Epithelial cell of proximal tubule (primary cell): ENCODE measurements around the gene JARID2. TPM values are rescaled to one million over a fixed set of nuclear protein-coding genes. Genes with fewer than 3 reads are reported as not detected.

ENCODE experiments used
- DNase-seq: peaks from one replicate; pipeline ENCODE4 v3.0.0-alpha.2; 2011; ENCODE audit warnings: low read depth
- H3K4me3 ChIP-seq: 2 replicates; pipeline ENCODE4 v1.5.1; 2011; ENCODE audit warnings: low read depth, mild to moderate bottlenecking, low read length
- CTCF ChIP-seq: conservative IDR thresholded peaks from 2 replicates; pipeline ENCODE4 v1.5.1; 2012; ENCODE audit warnings: low read depth, mild to moderate bottlenecking, low read length
- total RNA-seq: library from RNA; depleted of rRNA; stranded (reverse); fragments of >200 nt; gene quantifications from 2 replicates; pipeline ENCODE4 v1.2.3, GENCODE V29; 2015

The JARID2 gene
- total RNA-seq, 1 donor from 2014 or later = 5.1 TPM

- no peak overlapping the region for H3K4me3 ChIP-seq
- TF ChIP-seq CTCF = no peak
- no peak for DNase-seq
Observed at GRCh38 chr6:15452182-15452941, 206.5 kb downstream of the JARID2 start.

GRCh38 chr6:15453186-15453585 is 207.3 kb downstream of the JARID2 start:
- DNase-seq = no peak
- TF ChIP-seq CTCF = no peak
- H3K4me3 ChIP-seq = no peak overlapping the region

GRCh38 chr6:15453622-15454021 is 207.8 kb downstream of the JARID2 start:
- no peak overlapping the region for H3K4me3 ChIP-seq
- no peak for TF ChIP-seq CTCF
- DNase-seq = no peak

- no peak overlapping the region for H3K4me3 ChIP-seq
- DNase-seq = no peak
- TF ChIP-seq CTCF = no peak
Observed at GRCh38 chr6:15456422-15456821, 210.6 kb downstream of the JARID2 start.

DNA sequence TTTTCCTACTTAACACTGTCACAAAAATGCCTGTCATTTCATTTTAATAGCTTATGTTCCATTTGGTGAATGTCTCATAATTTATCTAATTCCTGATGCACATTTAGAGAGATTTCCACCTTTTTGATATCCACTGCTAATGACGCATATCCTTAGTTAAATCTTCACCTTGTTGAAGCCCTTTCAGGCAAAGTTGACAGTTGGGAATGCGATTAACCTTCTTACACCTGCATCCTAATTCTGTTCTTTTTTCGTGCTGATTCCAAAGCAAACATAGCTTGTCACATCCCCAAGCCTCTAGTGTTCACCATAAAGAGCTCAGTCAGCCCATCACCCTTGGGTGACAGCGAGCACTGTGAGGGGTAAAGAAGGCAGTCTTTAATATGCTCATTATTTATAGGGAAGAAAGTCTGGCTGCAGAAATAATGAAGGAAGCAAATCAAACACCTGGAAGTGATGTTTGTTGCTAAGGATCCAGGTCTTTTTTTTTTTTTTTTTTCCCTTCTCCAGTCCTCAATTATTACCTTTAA is 211.3 kb downstream of the JARID2 start:
- no peak overlapping the region for H3K4me3 ChIP-seq
- no peak for TF ChIP-seq CTCF
- no peak for DNase-seq

- H3K4me3 ChIP-seq = no peak overlapping the region
- DNase-seq = no peak
- no peak for TF ChIP-seq CTCF
Observed at GRCh38 chr6:15458021-15458459, 212.2 kb downstream of the JARID2 start.
